Mucosa of rectum (tissue), 2 donors: ENCODE results near the gene CFP.

Experiments
- H3K27ac ChIP-seq, 2 donors: one replicate each; pipeline ENCODE4 v1.7.0; 2013; ENCODE audit warnings: inconsistent platforms in 2 of 2, low read depth in 2 of 2, low read length in 2 of 2
- H3K27me3 ChIP-seq, 2 donors: one replicate each; pipeline ENCODE4 v1.7.0; 2013; ENCODE audit warnings: low read length in 2 of 2; ENCODE audit not compliant: control insufficient read depth in 2 of 2, insufficient read depth in 2 of 2
- H3K36me3 ChIP-seq, 2 donors: one replicate each; pipeline ENCODE4 v1.7.0; 2013; ENCODE audit warnings: low read length in 2 of 2; ENCODE audit not compliant: control insufficient read depth in 2 of 2, insufficient read depth in 2 of 2
- H3K4me1 ChIP-seq, 2 donors: one replicate each; pipeline ENCODE4 v1.7.0; 2013; ENCODE audit warnings: low read length in 2 of 2, mild to moderate bottlenecking in 1 of 2; ENCODE audit not compliant: control insufficient read depth in 2 of 2, insufficient read depth in 2 of 2
- H3K4me3 ChIP-seq, 2 donors: one replicate each; pipeline ENCODE4 v1.7.0; 2013; ENCODE audit warnings: low read length in 2 of 2
- H3K9ac ChIP-seq, 2 donors: one replicate each; pipeline ENCODE4 v1.7.0; 2013; ENCODE audit warnings: low read length in 2 of 2, low read depth in 1 of 2, mild to moderate bottlenecking in 1 of 2
- H3K9me3 ChIP-seq, 2 donors: one replicate each; pipeline ENCODE4 v1.7.0; 2013; ENCODE audit warnings: low read length in 2 of 2; ENCODE audit not compliant: control insufficient read depth in 2 of 2
- donor health status: healthy.
- donor health status: Normal muscosa, but diverticular disease.

Gene CFP

DNA sequence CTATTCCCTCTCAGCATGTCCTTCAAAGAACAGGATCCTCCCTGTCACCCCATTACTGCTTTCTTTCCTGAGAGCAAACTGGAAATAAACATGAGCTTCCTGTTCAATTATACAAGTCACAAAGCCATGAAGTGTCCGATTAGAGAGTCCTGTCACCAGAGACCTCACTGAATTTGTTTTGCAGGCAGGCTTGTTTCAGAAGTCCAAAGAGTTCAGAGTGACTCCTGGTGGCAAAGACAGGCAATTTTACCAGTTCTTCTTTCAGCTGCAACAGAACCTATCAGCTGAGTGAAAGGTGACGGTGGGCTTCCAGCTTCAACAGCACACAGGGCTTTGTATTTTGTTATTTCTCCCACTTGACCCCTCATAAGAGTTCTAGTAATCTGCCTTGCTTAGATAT is 14.2 kb upstream of the CFP start:
- Histone ChIP-seq H3K27me3 (no peaks in the 10 kb centered on the region), H3K27ac (no peak overlapping the region), H3K36me3 (peaks cover 10 to 13% of the 10 kb centered on the region in 2 donors), H3K9me3 (no peaks in the 10 kb centered on the region), H3K9ac (no peak overlapping the region), H3K4me3 (no peak overlapping the region), H3K4me1 (peaks cover 0 to under 1% of the 10 kb centered on the region in 2 donors)

DNA sequence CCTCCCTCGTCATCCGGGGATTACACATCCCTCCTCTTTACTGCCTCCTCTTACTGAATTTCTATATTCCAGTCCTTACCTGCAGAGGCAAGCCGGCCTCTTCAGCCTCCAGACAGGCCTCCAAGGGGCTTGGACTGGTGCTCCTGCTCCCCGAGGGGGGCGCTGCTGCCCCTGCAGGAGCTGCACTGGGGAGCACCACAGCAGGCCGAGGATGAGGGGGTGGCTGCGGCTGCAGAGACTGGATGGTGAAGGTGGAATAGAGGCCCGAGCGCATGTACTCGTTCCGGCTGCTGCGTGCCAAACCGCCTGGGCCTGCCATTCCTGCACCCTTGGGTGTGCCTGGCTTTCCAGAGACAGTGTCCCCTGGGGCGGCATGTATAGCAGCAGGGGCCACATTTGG is 9.1 kb upstream of the CFP start:
- Histone ChIP-seq H3K27ac (no peak overlapping the region), H3K36me3 (peaks cover 12 to 15% of the 10 kb centered on the region in 2 donors), H3K9me3 (no peaks in the 10 kb centered on the region), H3K4me1 (no peaks in the 10 kb centered on the region), H3K9ac (no peak overlapping the region), H3K27me3 (no peaks in the 10 kb centered on the region), H3K4me3 (no peak overlapping the region)

DNA sequence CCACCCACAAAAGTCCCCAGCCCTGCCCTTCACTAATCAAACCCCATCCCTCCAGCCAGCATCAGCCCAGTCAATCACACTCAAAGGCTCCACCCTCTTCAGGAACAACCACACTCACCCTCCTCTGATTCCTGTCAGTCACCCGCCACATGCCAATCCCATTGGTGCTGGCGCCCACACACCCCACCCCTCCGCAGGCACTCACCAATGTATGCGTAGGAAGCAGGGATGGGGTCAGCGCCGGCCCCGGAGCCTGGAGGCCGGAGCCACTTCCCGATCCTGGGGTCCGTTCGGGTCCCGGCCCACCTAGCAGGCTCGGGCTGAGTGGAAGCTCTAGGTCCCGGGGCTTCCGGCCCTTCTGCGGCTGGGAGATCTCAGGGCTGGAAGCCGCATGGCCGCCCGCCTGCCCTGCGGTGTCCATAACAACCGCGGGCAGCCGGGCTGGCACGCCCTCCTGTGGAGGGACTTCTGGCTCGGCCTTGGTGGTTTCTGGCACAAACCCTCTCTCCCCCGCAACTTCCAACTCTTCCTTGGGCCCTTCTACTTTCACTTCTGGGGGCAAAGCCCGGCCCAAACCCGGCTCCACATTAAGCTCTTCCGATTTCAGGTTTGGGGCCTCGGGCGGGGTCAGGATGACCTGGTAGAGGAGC is 7.9 kb upstream of the CFP start:
- H3K4me1 ChIP-seq = no peaks in the 10 kb centered on the region
- peaks cover 12 to 15% of the 10 kb centered on the region in 2 donors for H3K36me3 ChIP-seq
- no peak overlapping the region for H3K27ac ChIP-seq
- H3K27me3 ChIP-seq = no peaks in the 10 kb centered on the region
- no peaks in the 10 kb centered on the region for H3K9me3 ChIP-seq
- no peak overlapping the region for H3K4me3 ChIP-seq
- no peak overlapping the region for H3K9ac ChIP-seq

DNA sequence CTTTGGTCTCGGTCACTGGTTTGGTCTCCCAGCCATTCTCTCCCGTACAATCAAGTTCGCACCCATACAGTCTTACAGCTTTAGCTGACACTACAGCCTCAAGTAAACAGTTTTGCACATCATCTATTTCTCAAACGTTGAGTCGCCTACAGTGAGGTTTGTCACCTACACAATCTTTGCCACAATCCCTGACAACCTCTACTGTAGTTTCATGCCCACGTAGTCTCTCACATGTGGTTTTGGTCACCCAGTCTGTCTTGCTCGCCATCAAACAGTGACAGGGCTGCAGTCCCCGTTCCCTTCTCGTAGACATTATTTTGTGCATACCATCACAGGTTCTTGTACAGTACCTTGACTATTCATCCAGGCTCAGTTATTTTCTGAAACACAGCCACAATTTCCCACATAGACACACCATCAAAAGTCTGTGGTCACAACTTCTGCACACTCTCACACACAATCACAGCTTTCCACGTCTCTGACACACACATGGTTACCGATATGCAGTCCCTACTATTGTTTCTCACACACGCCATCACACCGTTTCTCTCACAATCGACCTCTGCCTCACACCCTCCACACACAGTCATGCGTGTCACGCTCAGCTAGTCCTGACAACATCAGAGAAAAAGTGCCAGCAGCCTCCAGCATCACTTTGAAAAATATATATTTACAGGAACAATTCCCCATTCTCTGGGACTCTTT is 5.3 kb upstream of the CFP start:
- Histone ChIP-seq H3K9me3 (no peaks in the 10 kb centered on the region), H3K36me3 (peaks cover 6% of the 10 kb centered on the region in 2 donors), H3K9ac (no peak overlapping the region), H3K4me1 (no peaks in the 10 kb centered on the region), H3K27me3 (no peaks in the 10 kb centered on the region), H3K4me3 (no peak overlapping the region), H3K27ac (no peak overlapping the region)

DNA sequence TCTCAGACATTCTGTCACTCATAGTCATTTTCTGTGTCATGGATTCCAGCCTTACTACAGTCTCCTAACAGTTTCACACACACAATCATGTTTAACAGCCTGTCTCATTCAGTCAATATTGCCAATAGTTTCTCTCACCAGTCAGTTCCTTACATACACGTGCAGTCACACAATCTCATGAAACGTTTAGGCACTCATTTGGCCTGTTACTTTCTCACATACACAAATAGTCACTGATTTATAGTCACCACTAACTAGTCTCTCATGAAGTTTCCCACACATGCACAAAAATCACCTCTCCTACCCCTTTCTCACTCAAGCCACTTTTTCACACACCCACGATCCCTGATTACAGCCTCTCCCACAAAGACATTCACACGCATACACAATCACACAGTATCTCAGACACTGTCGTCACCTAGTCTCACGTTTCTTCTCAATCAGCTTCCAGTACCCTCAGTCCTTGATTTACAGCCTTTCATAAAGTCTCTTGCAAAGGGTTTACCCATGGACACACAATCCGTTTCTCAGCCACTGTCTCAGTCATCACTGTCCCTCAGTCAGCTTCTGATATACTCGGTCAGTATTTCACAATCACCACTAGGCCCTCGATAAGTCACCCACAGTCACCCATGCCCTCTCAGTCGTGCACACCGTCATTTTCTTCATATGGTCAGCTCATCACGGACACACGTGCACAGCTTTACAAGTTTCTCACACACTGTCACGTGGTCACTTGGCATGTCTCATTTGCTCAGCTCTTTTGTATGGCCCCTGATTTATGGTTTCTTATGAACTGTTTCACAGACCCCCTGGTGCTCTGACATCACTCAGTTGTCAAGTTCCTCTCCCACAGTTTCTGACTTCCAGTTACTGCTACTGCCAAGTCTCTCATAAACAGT is 4.2 kb upstream of the CFP start:
- no peaks in the 10 kb centered on the region for H3K4me1 ChIP-seq
- no peak overlapping the region for H3K4me3 ChIP-seq
- H3K27me3 ChIP-seq = no peaks in the 10 kb centered on the region
- H3K9me3 ChIP-seq = no peaks in the 10 kb centered on the region
- H3K36me3 ChIP-seq = peaks cover 2 to 3% of the 10 kb centered on the region in 2 donors
- H3K9ac ChIP-seq = no peak overlapping the region
- H3K27ac ChIP-seq = no peak overlapping the region

DNA sequence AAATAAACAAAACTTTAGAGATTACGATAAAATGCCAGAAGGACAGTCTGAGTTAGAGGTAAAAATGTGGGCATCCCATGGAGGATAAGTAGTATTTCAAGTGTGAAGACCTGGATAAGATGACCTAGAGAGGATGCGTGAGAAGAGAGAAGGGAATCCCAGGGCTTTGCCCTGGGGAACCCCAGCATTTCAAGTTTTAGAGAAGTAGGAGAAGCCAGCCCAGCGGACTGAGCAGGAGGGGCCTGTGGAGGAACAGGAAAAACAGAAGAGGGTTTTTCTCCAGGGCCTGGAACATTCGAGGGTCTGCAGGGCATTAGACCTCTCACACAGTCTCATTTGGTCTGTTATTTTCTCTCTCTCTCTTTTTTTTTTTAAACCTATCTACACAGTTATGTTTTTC is 2.9 kb upstream of the CFP start:
- Histone ChIP-seq H3K27me3 (no peaks in the 10 kb centered on the region), H3K36me3 (peaks cover 0 to 3% of the 10 kb centered on the region in 2 donors), H3K9ac (no peak overlapping the region), H3K4me1 (no peaks in the 10 kb centered on the region), H3K4me3 (no peak overlapping the region), H3K9me3 (no peaks in the 10 kb centered on the region), H3K27ac (no peak overlapping the region)

DNA sequence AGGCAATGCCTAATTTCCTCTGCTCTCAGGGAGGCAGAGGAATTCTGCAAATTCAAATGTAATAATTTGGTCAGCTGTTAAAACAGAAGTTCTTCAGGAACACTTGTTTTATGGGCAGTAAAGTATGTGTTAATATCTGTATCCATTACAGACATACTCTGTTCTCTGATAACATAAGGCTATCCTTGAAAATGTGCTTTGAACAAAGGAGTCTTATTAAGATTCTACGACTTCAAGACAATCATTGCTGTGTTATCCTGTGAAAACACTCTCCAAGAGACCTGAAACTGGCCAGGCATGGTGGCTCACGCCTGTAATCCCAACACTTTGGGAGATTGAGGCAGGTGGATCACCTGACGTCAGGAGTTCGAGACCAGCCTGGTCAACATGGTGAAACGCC is 1.9 kb upstream of the CFP start:
- Histone ChIP-seq H3K4me3 (no peak overlapping the region), H3K27ac (no peak overlapping the region), H3K4me1 (no peaks in the 10 kb centered on the region), H3K9me3 (no peaks in the 10 kb centered on the region), H3K9ac (no peak overlapping the region), H3K36me3 (no peaks in the 10 kb centered on the region), H3K27me3 (no peaks in the 10 kb centered on the region)

DNA sequence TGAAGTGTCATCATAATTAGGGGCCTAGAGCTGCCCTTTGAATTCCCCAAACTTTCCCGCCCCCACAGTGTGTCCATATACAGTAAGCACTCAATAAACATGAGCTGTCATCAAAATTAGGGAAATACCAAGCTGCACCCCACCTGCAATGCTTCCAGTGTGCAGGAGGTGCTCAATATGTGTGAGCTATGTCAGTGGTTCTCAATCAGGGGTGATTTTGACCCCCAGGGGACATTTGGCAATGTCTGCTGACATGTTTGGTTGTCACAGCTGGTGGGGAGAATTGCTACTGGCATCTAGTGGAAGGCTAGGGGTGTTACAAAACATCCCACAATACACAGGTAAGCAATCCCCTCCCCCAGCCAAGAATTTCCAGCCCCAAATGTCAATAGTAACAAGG is 748 bp downstream of the CFP start:
- H3K4me3 ChIP-seq = no peak overlapping the region
- no peaks in the 10 kb centered on the region for H3K4me1 ChIP-seq
- no peaks in the 10 kb centered on the region for H3K36me3 ChIP-seq
- no peaks in the 10 kb centered on the region for H3K27me3 ChIP-seq
- H3K27ac ChIP-seq = no peak overlapping the region
- no peaks in the 10 kb centered on the region for H3K9me3 ChIP-seq
- H3K9ac ChIP-seq = no peak overlapping the region

DNA sequence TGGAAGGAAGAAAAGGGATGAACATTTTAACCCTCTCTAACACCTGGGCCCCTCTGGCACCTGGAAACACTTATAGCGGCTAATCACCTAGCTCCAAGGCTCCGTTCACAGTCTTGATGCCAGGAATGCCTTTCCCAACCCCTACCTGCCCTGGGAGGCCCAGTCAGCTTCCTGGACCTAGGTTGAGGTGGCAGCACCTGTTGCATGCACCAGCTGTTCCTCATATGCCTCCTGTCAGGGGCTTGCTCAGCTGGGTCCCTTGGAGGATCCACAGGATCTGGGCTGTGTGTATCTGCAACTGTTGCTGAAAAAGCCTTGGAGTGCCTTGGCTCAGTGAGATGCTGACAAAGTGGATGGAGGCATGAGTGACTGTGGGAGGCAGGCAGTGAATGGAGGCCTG is 4.4 kb downstream of the CFP start:
- Histone ChIP-seq H3K36me3 (no peaks in the 10 kb centered on the region), H3K27ac (no peak overlapping the region), H3K9me3 (no peaks in the 10 kb centered on the region), H3K9ac (no peak overlapping the region), H3K4me3 (no peak overlapping the region), H3K4me1 (no peaks in the 10 kb centered on the region), H3K27me3 (peaks cover 0 to 6% of the 10 kb centered on the region in 2 donors)

DNA sequence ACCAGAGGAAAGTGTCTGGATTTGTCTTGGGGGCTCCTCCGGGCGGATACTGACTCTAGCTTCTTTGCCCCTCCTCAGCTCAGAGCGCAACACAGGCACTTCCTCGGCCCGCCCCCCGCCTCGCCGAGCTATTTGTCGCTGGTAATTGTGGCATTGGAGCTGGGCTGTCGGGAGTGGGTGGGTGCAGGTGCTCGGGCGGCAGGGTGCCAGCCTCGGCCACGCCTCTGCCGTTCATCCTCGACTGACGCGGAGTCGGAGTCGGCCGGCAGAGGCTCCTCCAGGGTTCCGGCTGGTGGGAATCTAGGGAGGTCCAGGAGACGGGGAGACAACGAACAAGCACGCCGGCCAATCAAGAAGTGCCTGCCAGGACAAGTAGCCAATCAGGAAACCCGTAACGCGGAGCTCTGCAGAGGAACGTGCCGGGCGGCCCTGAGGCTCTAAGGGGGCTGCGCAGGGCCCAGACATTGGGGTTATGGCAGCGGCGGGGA is 6.1 kb downstream of the CFP start:
- H3K27ac ChIP-seq = no peak overlapping the region
- peaks cover 0 to 6% of the 10 kb centered on the region in 2 donors for H3K27me3 ChIP-seq
- H3K4me3 ChIP-seq = no peak overlapping the region
- H3K9ac ChIP-seq = no peak overlapping the region
- H3K4me1 ChIP-seq = no peaks in the 10 kb centered on the region
- H3K9me3 ChIP-seq = no peaks in the 10 kb centered on the region
- H3K36me3 ChIP-seq = no peaks in the 10 kb centered on the region
